ENCODE results near the gene GNS.

GRCh38 chr12:64707362-64707761 is 51.8 kb downstream of the GNS start:
- TF ChIP-seq CTCF (IDR thresholded peaks at IDR 0.05), result no peak
- no peak for TF ChIP-seq EP300 (IDR thresholded peaks at IDR 0.05)

All from ovary (tissue), 3 donors.